Gastrocnemius medialis (tissue), 4 donors: ENCODE measurements around the gene ITPR1. TPM values are rescaled to one million over a fixed set of nuclear protein-coding genes. Genes with fewer than 3 reads are reported as not detected.

ENCODE experiments used
- ATAC-seq, 2 donors: fragments of 150-250 bp; one replicate each; pipeline ENCODE4 v1.9.1; 2016
- DNase-seq, 2 donors: peaks; one replicate each; pipeline ENCODE4 v3.0.0-alpha.2; 2019
- H3K27ac ChIP-seq, 4 donors: fragments of 200-600 bp; sonication (generic); 1 replicate in 1 of 4; 2 replicates in 3 of 4; pipeline ENCODE4 v1.5.1; 2016 to 2018; ENCODE audit warnings: mild to moderate bottlenecking in 2 of 4, moderate library complexity in 1 of 4
- H3K27me3 ChIP-seq, 3 donors: fragments of 200-600 bp; sonication (generic) in 2 of 3; 1 replicate in 1 of 3; 2 replicates in 2 of 3; pipeline versions ENCODE4 v1.5.1 to v1.6.0; 2016 to 2019; ENCODE audit warnings: mild to moderate bottlenecking in 1 of 3, moderate library complexity in 1 of 3
- H3K36me3 ChIP-seq, 2 donors: fragments of 200-600 bp; sonication (generic) in 1 of 2; one replicate each; pipeline ENCODE4 v1.5.1; 2017 to 2018
- H3K4me1 ChIP-seq, 2 donors: fragments of 200-600 bp; sonication (generic) in 1 of 2; one replicate each; pipeline ENCODE4 v1.5.1; 2016 to 2017; ENCODE audit warnings: mild to moderate bottlenecking in 2 of 2
- H3K4me3 ChIP-seq, 4 donors: fragments of 200-600 bp; sonication (generic) in 3 of 4; 1 replicate in 1 of 4; 2 replicates in 3 of 4; pipeline ENCODE4 v1.5.1; 2016 to 2019; ENCODE audit warnings: mild to moderate bottlenecking in 2 of 4
- H3K9me3 ChIP-seq, 3 donors: fragments of 200-600 bp; sonication (generic) in 2 of 3; 1 replicate in 1 of 3; 2 replicates in 2 of 3; pipeline ENCODE4 v1.5.1; 2016 to 2019
- POLR2A ChIP-seq, 2 donors: fragments of 450-650 bp; IDR thresholded peaks; one replicate each; pipeline ENCODE4 v1.6.1; 2017; ENCODE audit warnings: antibody characterized with exemption in 2 of 2, mild to moderate bottlenecking in 2 of 2, moderate library complexity in 2 of 2
- in situ Hi-C, 4 donors: fragments of 200-750 bp; cut with MboI; loops; one replicate each; pipeline versions ENCODE4 v1.15.0 to v1.8.0; 2017; ENCODE audit warnings: low sequenced_read_pairs in 4 of 4
- intact Hi-C: fragments of 100-400 bp; cut with DNase I; formaldehyde crosslinking; loops from one replicate; pipeline ENCODE4 v1.15.1; 2023; ENCODE audit warnings: low total_unique reads
- total RNA-seq, 4 donors: library from RNA; depleted of rRNA; stranded (reverse); fragments of >200 nt; gene quantifications; one replicate each; pipeline versions ENCODE4 v1.1.0 to v1.2.3, GENCODE V29; 2016
- TF ChIP-seq, protein P1 (sequence below), 5 experiments: fragments of 450-650 bp in 3 of 5; fragments of 200-600 bp in 2 of 5; sonication (generic) in 2 of 5; IDR thresholded peaks in 4 of 5; conservative IDR thresholded peaks in 1 of 5; 1 replicate in 4 of 5; 2 replicates in 1 of 5; pipeline ENCODE4 v1.5.1; 2016 to 2019; ENCODE audit warnings: antibody characterized with exemption in 5 of 5, mild to moderate bottlenecking in 3 of 5, moderate library complexity in 3 of 5

Gene ITPR1
- total RNA-seq, 4 donors from 2014 or later = 5.5 to 21.7 (median 11.3) TPM

DNA sequence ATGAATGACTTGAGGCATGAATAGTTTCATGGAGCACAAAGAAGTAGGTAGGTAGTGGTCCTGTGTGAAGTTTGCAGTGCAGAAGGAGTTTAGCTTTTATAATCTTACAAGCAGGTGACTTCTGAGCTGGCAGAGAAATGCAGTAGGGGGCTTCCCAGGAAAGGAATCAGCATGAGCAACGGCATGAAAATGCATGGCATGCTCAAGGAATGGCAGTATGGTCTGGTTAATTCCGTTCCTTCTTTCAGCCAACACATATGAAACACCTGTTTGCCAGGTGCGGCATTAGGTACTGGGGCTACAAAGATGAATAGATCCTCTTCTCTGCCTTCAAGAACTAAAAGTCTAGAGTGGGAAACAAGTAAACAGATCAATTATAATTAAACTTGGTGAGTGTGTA, 348.1 kb downstream of the ITPR1 start:
- no peaks in the 10 kb centered on the region for H3K4me1 ChIP-seq
- TF ChIP-seq, protein P1, sequence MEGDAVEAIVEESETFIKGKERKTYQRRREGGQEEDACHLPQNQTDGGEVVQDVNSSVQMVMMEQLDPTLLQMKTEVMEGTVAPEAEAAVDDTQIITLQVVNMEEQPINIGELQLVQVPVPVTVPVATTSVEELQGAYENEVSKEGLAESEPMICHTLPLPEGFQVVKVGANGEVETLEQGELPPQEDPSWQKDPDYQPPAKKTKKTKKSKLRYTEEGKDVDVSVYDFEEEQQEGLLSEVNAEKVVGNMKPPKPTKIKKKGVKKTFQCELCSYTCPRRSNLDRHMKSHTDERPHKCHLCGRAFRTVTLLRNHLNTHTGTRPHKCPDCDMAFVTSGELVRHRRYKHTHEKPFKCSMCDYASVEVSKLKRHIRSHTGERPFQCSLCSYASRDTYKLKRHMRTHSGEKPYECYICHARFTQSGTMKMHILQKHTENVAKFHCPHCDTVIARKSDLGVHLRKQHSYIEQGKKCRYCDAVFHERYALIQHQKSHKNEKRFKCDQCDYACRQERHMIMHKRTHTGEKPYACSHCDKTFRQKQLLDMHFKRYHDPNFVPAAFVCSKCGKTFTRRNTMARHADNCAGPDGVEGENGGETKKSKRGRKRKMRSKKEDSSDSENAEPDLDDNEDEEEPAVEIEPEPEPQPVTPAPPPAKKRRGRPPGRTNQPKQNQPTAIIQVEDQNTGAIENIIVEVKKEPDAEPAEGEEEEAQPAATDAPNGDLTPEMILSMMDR (IDR thresholded peaks at IDR 0.05 in 4 of 5, conservative IDR thresholded peaks at IDR 0.05 in 1 of 5) = no peak
- no peak for TF ChIP-seq POLR2A (IDR thresholded peaks at IDR 0.05)
- no peaks in the 10 kb centered on the region for H3K36me3 ChIP-seq
- H3K4me3 ChIP-seq = no peak overlapping the region
- H3K9me3 ChIP-seq = no peaks in the 10 kb centered on the region
- in situ Hi-C loops (no loop called here), intact Hi-C loops (loop anchor here (5.0 kb wide), 1 partner anchor 116 kb away; no protein-coding TSS in a partner anchor)
- no peaks in the 10 kb centered on the region for H3K27me3 ChIP-seq
- H3K27ac ChIP-seq = no peak overlapping the region
- DNase-seq = no peak
- ATAC-seq = no peak

DNA sequence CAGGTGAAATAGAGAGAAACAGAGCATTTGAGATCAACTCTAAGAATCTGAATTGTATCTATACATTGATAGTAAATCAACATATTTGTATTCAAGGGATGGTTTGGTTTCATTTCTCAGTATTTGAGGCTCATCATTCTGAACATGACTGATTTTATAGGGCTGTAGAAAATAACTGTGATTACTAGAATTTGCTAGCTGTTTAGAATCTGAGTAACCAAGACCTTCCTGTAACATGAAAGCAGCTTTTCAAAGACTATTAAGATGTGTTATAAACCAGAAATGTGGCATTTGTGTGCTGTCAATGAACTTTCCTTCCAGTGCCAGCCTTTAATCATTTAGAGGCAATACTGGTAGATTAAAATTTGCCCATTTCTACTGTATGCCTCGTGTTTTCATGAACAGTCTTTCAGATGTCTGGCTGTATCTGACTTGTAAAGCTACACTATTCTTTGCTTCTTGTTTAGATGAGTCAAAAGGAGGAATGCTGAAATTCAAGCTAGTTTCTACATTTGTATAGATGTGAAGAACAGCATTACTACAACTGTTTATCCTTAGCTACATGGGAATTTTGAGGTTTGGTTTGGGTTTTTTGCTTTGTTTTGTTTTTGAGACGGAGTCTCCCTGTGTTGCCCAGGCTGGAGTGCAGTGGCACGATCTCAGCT, 348.8 kb downstream of the ITPR1 start:
- DNase-seq = no peak
- TF ChIP-seq POLR2A (IDR thresholded peaks at IDR 0.05) = no peak
- TF ChIP-seq, protein P1 (IDR thresholded peaks at IDR 0.05 in 4 of 5, conservative IDR thresholded peaks at IDR 0.05 in 1 of 5) = no peak
- intact Hi-C loops (loop anchor here (5.0 kb wide), 1 partner anchor 115 kb away; no protein-coding TSS in a partner anchor), in situ Hi-C loops (no loop called here)
- Histone ChIP-seq H3K4me3 (no peak overlapping the region), H3K36me3 (no peaks in the 10 kb centered on the region), H3K9me3 (no peaks in the 10 kb centered on the region), H3K27ac (no peak overlapping the region), H3K4me1 (no peaks in the 10 kb centered on the region), H3K27me3 (no peaks in the 10 kb centered on the region)
- ATAC-seq = no peak

DNA sequence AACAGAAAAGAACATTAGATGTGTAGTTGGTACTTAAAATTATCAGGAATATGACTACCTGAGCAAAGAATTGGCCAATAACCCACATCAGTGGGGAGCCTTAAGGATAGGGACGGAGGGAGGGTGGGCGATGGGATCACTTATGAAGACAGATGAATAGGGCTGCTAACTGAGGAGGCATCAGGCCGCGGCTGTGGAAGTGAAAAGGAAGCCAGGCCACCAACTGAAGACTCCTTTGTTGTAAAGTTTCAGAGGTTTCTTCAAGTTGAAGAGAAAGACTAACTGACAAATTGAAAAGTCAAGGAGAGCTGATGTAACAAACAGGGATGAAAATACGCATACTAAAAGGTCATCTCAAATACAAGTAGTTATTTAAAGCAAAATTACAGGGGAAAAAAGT, 350.5 kb downstream of the ITPR1 start:
- TF ChIP-seq, protein P1 (IDR thresholded peaks at IDR 0.05 in 4 of 5, conservative IDR thresholded peaks at IDR 0.05 in 1 of 5) = no peak
- no peak for TF ChIP-seq POLR2A (IDR thresholded peaks at IDR 0.05)
- ATAC-seq (no peak), DNase-seq (no peak)
- H3K9me3 ChIP-seq = no peaks in the 10 kb centered on the region
- no peak overlapping the region for H3K27ac ChIP-seq
- in situ Hi-C loops = no loop called here
- no peaks in the 10 kb centered on the region for H3K36me3 ChIP-seq
- no peak overlapping the region for H3K4me3 ChIP-seq
- no peaks in the 10 kb centered on the region for H3K27me3 ChIP-seq
- peaks cover 10 to 13% of the 10 kb centered on the region in 2 donors for H3K4me1 ChIP-seq
- intact Hi-C loops = loop anchor here (5.0 kb wide), 1 partner anchor 114 kb away; no protein-coding TSS in a partner anchor

DNA sequence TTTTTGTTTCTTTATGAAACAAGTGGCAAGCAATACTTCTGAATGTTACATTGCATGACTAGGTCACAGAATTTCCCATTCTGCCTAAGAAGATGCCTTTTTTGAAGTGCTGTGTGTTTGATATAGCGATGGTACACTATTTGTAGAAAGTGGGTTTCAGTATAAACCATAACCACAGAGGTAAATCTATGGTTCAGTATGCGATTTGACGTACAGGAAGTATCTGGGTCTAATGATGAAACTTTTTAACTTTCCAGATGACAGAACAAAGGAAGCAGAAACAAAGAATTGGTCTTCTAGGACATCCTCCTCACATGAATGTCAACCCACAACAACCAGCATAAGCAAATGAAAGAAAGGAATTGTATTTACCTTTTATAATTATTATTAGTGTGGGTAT, 352.7 kb downstream of the ITPR1 start:
- TF ChIP-seq, protein P1 (IDR thresholded peaks at IDR 0.05 in 4 of 5, conservative IDR thresholded peaks at IDR 0.05 in 1 of 5) = no peak
- TF ChIP-seq POLR2A (IDR thresholded peaks at IDR 0.05) = no peak
- DNase-seq (no peak), ATAC-seq (no peak)
- no peaks in the 10 kb centered on the region for H3K36me3 ChIP-seq
- peaks cover 12 to 22% of the 10 kb centered on the region in 2 donors for H3K4me1 ChIP-seq
- no peaks in the 10 kb centered on the region for H3K9me3 ChIP-seq
- H3K4me3 ChIP-seq = no peak overlapping the region
- H3K27ac ChIP-seq = no peak overlapping the region
- no peaks in the 10 kb centered on the region for H3K27me3 ChIP-seq
- intact Hi-C loops (no loop called here), in situ Hi-C loops (no loop called here)
